ENCODE results near the gene PCCB.

- TF ChIP-seq POLR2A (IDR thresholded peaks at IDR 0.05) (no peak), CTCF (IDR thresholded peaks at IDR 0.05) (peak in 2 of 6 experiments; percentile 13 to 30)
Observed at GRCh38 chr3:136305879-136306278, 55.7 kb downstream of the PCCB start.
